Endothelial cell of umbilical vein (primary cell): Measurements from ENCODE around the gene P2RY2. TPM values are rescaled to one million over a fixed set of nuclear protein-coding genes. Genes with fewer than 3 reads are reported as not detected.

Experiments
- BruUV-seq: library from RNA; stranded (reverse); fragments of 400-500 nt; replicated peaks from 2 replicates; lab custom pipeline; 2021; lab: Mats Ljungman, UMichigan
- CTCF ChIA-PET: fragments of 300-600, 350-600 bp; sonication (Branson Sonifier 250); formaldehyde crosslinking; loops from one replicate; lab custom pipeline; 2021; ENCODE audit warnings: antibody characterized with exemption, inconsistent platforms; lab: Charles Lee
- POLR2A ChIA-PET: fragments of 300-600, 350-600 bp; sonication (Branson Sonifier 250); formaldehyde crosslinking; loops from one replicate; lab custom pipeline; 2021; ENCODE audit warnings: antibody characterized with exemption, inconsistent platforms; lab: Charles Lee
- DNase-seq: peaks from one replicate; pipeline ENCODE4 v3.0.0-alpha.2; 2011; ENCODE audit warnings: low read depth, low spot score
- FAIRE-seq: peaks from 2 replicates; lab custom pipeline; 2011; peaks lifted over from hg19 to GRCh38; lab: Jason Lieb, UNC
- H2AFZ ChIP-seq: 2 replicates; pipeline ENCODE4 v1.6.0; 2012; ENCODE audit warnings: low read depth, low read length, control low read depth, inconsistent platforms
- H3K27ac ChIP-seq: 2 replicates; pipeline ENCODE4 v1.5.1; 2011; ENCODE audit warnings: low read depth, mild to moderate bottlenecking, control low read depth, low read length, moderate library complexity; ENCODE audit not compliant: insufficient read depth
- H3K27me3 ChIP-seq, 2 experiments: 2 replicates each; pipeline versions ENCODE4 v1.6.0 to v1.6.1; 2011; ENCODE audit warnings: low read length in 2 of 2, mixed read lengths in 1 of 2; ENCODE audit not compliant: control insufficient read depth in 2 of 2, insufficient read depth in 2 of 2
- H3K36me3 ChIP-seq, 2 experiments: 2 replicates in 1 of 2; 3 replicates in 1 of 2; pipeline ENCODE4 v1.5.1; 2011; ENCODE audit warnings: low read length in 2 of 2, mild to moderate bottlenecking in 1 of 2, moderate library complexity in 1 of 2; ENCODE audit not compliant: control insufficient read depth in 2 of 2, insufficient read depth in 2 of 2; ENCODE audit errors: extremely low read depth in 1 of 2
- H3K4me1 ChIP-seq: 3 replicates; pipeline ENCODE4 v1.5.1; 2011; ENCODE audit warnings: mild to moderate bottlenecking, low read length; ENCODE audit not compliant: control insufficient read depth, insufficient read depth; ENCODE audit errors: extremely low read depth
- H3K4me2 ChIP-seq: 2 replicates; pipeline ENCODE4 v1.6.1; 2011; ENCODE audit warnings: low read length, control low read depth, mixed read lengths; ENCODE audit not compliant: insufficient read depth
- H3K4me3 ChIP-seq, 3 experiments: fragments of 200-600 bp in 1 of 3; sonication (generic), shearing (Covaris generic) in 1 of 3; replicated peaks in 1 of 3; 2 replicates each; pipeline ENCODE4 v1.5.1; 2011 to 2016; ENCODE audit warnings: control low read depth in 3 of 3, low read length in 3 of 3, mild to moderate bottlenecking in 2 of 3, inconsistent platforms in 1 of 3, low read depth in 1 of 3, moderate library complexity in 1 of 3; ENCODE audit not compliant: insufficient read depth in 1 of 3
- H3K79me2 ChIP-seq: 2 replicates; pipeline ENCODE4 v1.6.0; 2012; ENCODE audit warnings: low read length, inconsistent platforms; ENCODE audit not compliant: control insufficient read depth, insufficient read depth
- H3K9ac ChIP-seq: replicated peaks from 2 replicates; pipeline ENCODE3; 2011; ENCODE audit warnings: low read length, control low read depth; ENCODE audit not compliant: insufficient read depth; ENCODE audit errors: extremely low read depth
- H3K9me1 ChIP-seq: replicated peaks from 3 replicates; pipeline ENCODE4 v1.6.0; 2011; ENCODE audit warnings: mild to moderate bottlenecking, low read length; ENCODE audit not compliant: control insufficient read depth, insufficient read depth; ENCODE audit errors: extremely low read depth
- H3K9me3 ChIP-seq: replicated peaks from 2 replicates; pipeline ENCODE4 v1.5.1; 2012; ENCODE audit warnings: low read length, inconsistent platforms; ENCODE audit not compliant: control insufficient read depth, insufficient read depth
- H4K20me1 ChIP-seq: replicated peaks from 2 replicates; pipeline ENCODE3; 2011; ENCODE audit warnings: mild to moderate bottlenecking, low read length; ENCODE audit not compliant: control insufficient read depth, insufficient read depth; ENCODE audit errors: extremely low read depth
- CTCF ChIP-seq, 2 donors: IDR thresholded peaks; 1 replicate in 1 of 2; 2 replicates in 1 of 2; pipeline ENCODE4 v1.5.1; 2011; ENCODE audit warnings: low read length in 2 of 2, mild to moderate bottlenecking in 2 of 2, moderate library complexity in 2 of 2, control low read depth in 1 of 2, inconsistent platforms in 1 of 2, low read depth in 1 of 2; ENCODE audit not compliant: insufficient read depth in 1 of 2; ENCODE audit errors: extremely low read depth in 1 of 2
- EZH2 ChIP-seq: IDR thresholded peaks from 2 replicates; pipeline ENCODE4 v1.6.1; 2012; ENCODE audit warnings: borderline replicate concordance, low read depth, mild to moderate bottlenecking, moderate library complexity, low read length, inconsistent platforms; ENCODE audit not compliant: severe bottlenecking
- FOS ChIP-seq: IDR thresholded peaks from 2 replicates; pipeline ENCODE4 v1.6.1; 2011; ENCODE audit warnings: mild to moderate bottlenecking, low read length, moderate library complexity, borderline replicate concordance; ENCODE audit not compliant: insufficient read depth
- GATA2 ChIP-seq: IDR thresholded peaks from 2 replicates; pipeline ENCODE4 v1.7.0; 2011; ENCODE audit warnings: low read depth, mild to moderate bottlenecking, moderate library complexity, mixed read lengths, low read length; ENCODE audit not compliant: insufficient read length, insufficient read depth
- JUN ChIP-seq: IDR thresholded peaks from 2 replicates; pipeline ENCODE4 v1.6.1; 2011; ENCODE audit warnings: borderline replicate concordance, low read depth; ENCODE audit not compliant: insufficient read length, insufficient read depth
- MAX ChIP-seq: IDR thresholded peaks from 2 replicates; pipeline ENCODE4 v1.6.1; 2011; ENCODE audit not compliant: insufficient read depth, insufficient read length
- MYC ChIP-seq: IDR thresholded peaks from one replicate; pipeline ENCODE4 v1.6.1; 2011; ENCODE audit warnings: mild to moderate bottlenecking, low read depth, low read length
- POLR2A ChIP-seq: IDR thresholded peaks from 2 replicates; pipeline ENCODE4 v1.6.1; 2012; ENCODE audit warnings: low read depth, mild to moderate bottlenecking, control low read depth, low read length
- POLR2AphosphoS5 ChIP-seq: IDR thresholded peaks from 2 replicates; pipeline ENCODE4 v1.6.1; 2012; ENCODE audit warnings: low read depth, mild to moderate bottlenecking, control low read depth, low read length, moderate library complexity; ENCODE audit not compliant: insufficient read depth
- dilution Hi-C: fragments of 300-500 bp; cut with MboI; formaldehyde crosslinking; loops from one replicate; pipeline ENCODE4 v1.15.0; 2019; ENCODE audit warnings: low sequenced_read_pairs; ENCODE audit not compliant: extremely low pct_ligation_motif_present
- intact Hi-C: fragments of 100-400 bp; cut with micrococcal nuclease; formaldehyde crosslinking; loops from one replicate; pipeline ENCODE4 v1.10.0; 2022
- polyA plus RNA-seq, 4 experiments: library from polyadenylated mRNA; depleted of rRNA in 3 of 4; stranded (reverse) in 3 of 4; unstranded in 1 of 4; fragments of >200 nt; gene quantifications; 2 replicates each; pipeline versions ENCODE4 v1.2.1 to v1.2.3, GENCODE V29; 2011 to 2012; ENCODE audit warnings: missing spikeins in 1 of 4
- total RNA-seq: library from RNA; stranded (reverse); gene quantifications from 2 replicates; pipeline ENCODE4 v1.2.3, GENCODE V29; 2021

P2RY2 gene
- total and polyA plus RNA-seq, 2 donors (not counting 3 experiments of a cell fraction or from before 2014, with no cell fraction given), result 4.8 to 5.6 TPM

- Histone ChIP-seq H3K36me3 (no peaks in the 10 kb centered on the region), H3K27ac (no peak overlapping the region), H3K9me3 (no peaks in the 10 kb centered on the region), H4K20me1 (no peaks in the 10 kb centered on the region), H3K79me2 (no peaks in the 10 kb centered on the region), H3K9ac (no peak overlapping the region), H2AFZ (no peak overlapping the region), H3K27me3 (no peaks in the 10 kb centered on the region), H3K9me1 (no peaks in the 10 kb centered on the region), H3K4me3 (no peak overlapping the region), H3K4me1 (peaks cover 7% of the 10 kb centered on the region), H3K4me2 (no peak overlapping the region)
- TF ChIP-seq EZH2 (no peak), MAX (no peak), POLR2AphosphoS5 (no peak), GATA2 (no peak), POLR2A (no peak)
- FAIRE-seq, result no peak
- BruUV-seq, result no TSS peak
- POLR2A ChIA-PET, result no interaction called here
- intact Hi-C loops (no loop called here), dilution Hi-C loops (no loop called here)
- DNase-seq, result no peak
- CTCF ChIA-PET, result no interaction called here
Measured at GRCh38 chr11:73203322-73203721, 14.8 kb upstream of the P2RY2 start.

- H3K9me3 ChIP-seq, result no peaks in the 10 kb centered on the region
- no peak overlapping the region for H3K4me3 ChIP-seq
- POLR2A ChIA-PET, result no interaction called here
- no peak overlapping the region for H2AFZ ChIP-seq
- H3K9me1 ChIP-seq, result no peaks in the 10 kb centered on the region
- H3K79me2 ChIP-seq, result no peaks in the 10 kb centered on the region
- dilution Hi-C loops (no loop called here), intact Hi-C loops (no loop called here)
- CTCF ChIA-PET, result no interaction called here
- H3K36me3 ChIP-seq, result no peaks in the 10 kb centered on the region
- no peaks in the 10 kb centered on the region for H3K27me3 ChIP-seq
- BruUV-seq, result no TSS peak
- H3K4me2 ChIP-seq, result no peak overlapping the region
- H3K4me1 ChIP-seq, result peaks cover 2% of the 10 kb centered on the region
- H3K27ac ChIP-seq, result no peak overlapping the region
- DNase-seq, result no peak
- H4K20me1 ChIP-seq, result no peaks in the 10 kb centered on the region
- H3K9ac ChIP-seq, result no peak overlapping the region
- FAIRE-seq, result no peak
- TF ChIP-seq POLR2AphosphoS5, result no peak
- TF ChIP-seq FOS, result no peak
- TF ChIP-seq JUN, result no peak
- TF ChIP-seq MYC, result no peak
- TF ChIP-seq GATA2, result no peak
- no peak for TF ChIP-seq CTCF (IDR thresholded peaks at IDR 0.05; ENCODE audit: extremely low read depth in 1 of 2, insufficient read depth in 1 of 2, low read depth in 1 of 2, low read length in 2 of 2)
- TF ChIP-seq POLR2A, result no peak
- TF ChIP-seq EZH2, result no peak
- no peak for TF ChIP-seq MAX
Measured at GRCh38 chr11:73203790-73204189, 14.3 kb upstream of the P2RY2 start.
